ENCODE measurements around the gene ARL6IP6. TPM values are rescaled to one million over a fixed set of nuclear protein-coding genes. Genes with fewer than 3 reads are reported as not detected.

The ARL6IP6 gene
- total RNA-seq, 2 donors from 2014 or later = 7.3 to 13.4 TPM

GRCh38 chr2:152683400-152683799, 35.0 kb upstream of the ARL6IP6 start:
- Histone ChIP-seq H3K4me3 (no peak overlapping the region), H3K9me3 (no peaks in the 10 kb centered on the region), H3K27ac (no peak overlapping the region), H3K27me3 (replicated peaks; ENCODE audit: insufficient read depth) (no peaks in the 10 kb centered on the region), H3K4me1 (ENCODE audit: control insufficient read depth in 1 of 2, low read depth in 2 of 2) (peaks cover 0 to 3% of the 10 kb centered on the region in 2 donors), H3K36me3 (peaks cover 16% of the 10 kb centered on the region)
- ATAC-seq (ENCODE audit: insufficient number of reproducible peaks, low FRiP score, low read depth) = no peak
- no peak for TF ChIP-seq CTCF (IDR thresholded peaks at IDR 0.05)
- DNase-seq (ENCODE audit: low spot score) = no peak

- Histone ChIP-seq H3K36me3 (no peaks in the 10 kb centered on the region), H3K27ac (no peak overlapping the region), H3K4me3 (no peak overlapping the region), H3K27me3 (replicated peaks; ENCODE audit: insufficient read depth) (no peaks in the 10 kb centered on the region), H3K4me1 (ENCODE audit: control insufficient read depth in 1 of 2, low read depth in 2 of 2) (peaks cover 3 to 6% of the 10 kb centered on the region in 2 donors), H3K9me3 (no peaks in the 10 kb centered on the region)
- DNase-seq (ENCODE audit: low spot score) (no peak), ATAC-seq (ENCODE audit: insufficient number of reproducible peaks, low FRiP score, low read depth) (no peak)
- no peak for TF ChIP-seq CTCF (IDR thresholded peaks at IDR 0.05)
Observed at GRCh38 chr2:152686321-152686720, 32.1 kb upstream of the ARL6IP6 start.

GRCh38 chr2:152693033-152693432, 25.4 kb upstream of the ARL6IP6 start:
- Histone ChIP-seq H3K4me1 (ENCODE audit: control insufficient read depth in 1 of 2, low read depth in 2 of 2) (peaks cover 4 to 11% of the 10 kb centered on the region in 2 donors), H3K4me3 (no peak overlapping the region), H3K27ac (no peak overlapping the region), H3K27me3 (replicated peaks; ENCODE audit: insufficient read depth) (no peaks in the 10 kb centered on the region), H3K9me3 (no peaks in the 10 kb centered on the region), H3K36me3 (no peaks in the 10 kb centered on the region)
- DNase-seq (ENCODE audit: low spot score) = no peak
- ATAC-seq (ENCODE audit: insufficient number of reproducible peaks, low FRiP score, low read depth) = peak; percentile 11
- no peak for TF ChIP-seq CTCF (IDR thresholded peaks at IDR 0.05)

GRCh38 chr2:152694161-152694661, 24.2 kb upstream of the ARL6IP6 start:
- Histone ChIP-seq H3K27me3 (replicated peaks; ENCODE audit: insufficient read depth) (no peaks in the 10 kb centered on the region), H3K27ac (peak overlapping the region in 1 of 2 donors; percentile 40), H3K36me3 (no peaks in the 10 kb centered on the region), H3K4me1 (ENCODE audit: control insufficient read depth in 1 of 2, low read depth in 2 of 2) (peaks cover 4 to 5% of the 10 kb centered on the region in 2 donors), H3K9me3 (no peaks in the 10 kb centered on the region), H3K4me3 (peak overlapping the region; percentile 51)
- no peak for TF ChIP-seq CTCF (IDR thresholded peaks at IDR 0.05)
- no peak for ATAC-seq (ENCODE audit: insufficient number of reproducible peaks, low FRiP score, low read depth)
- DNase-seq (ENCODE audit: low spot score) = no peak

- no peak overlapping the region for H3K4me3 ChIP-seq
- no peak for ATAC-seq (ENCODE audit: insufficient number of reproducible peaks, low FRiP score, low read depth)
Observed at GRCh38 chr2:152695763-152696162, 22.7 kb upstream of the ARL6IP6 start.

More at GRCh38 chr2:152695763-152696162, 22.7 kb upstream of the ARL6IP6 start:
- DNase-seq (ENCODE audit: low spot score) = no peak
- no peak overlapping the region for H3K27ac ChIP-seq
- no peak for TF ChIP-seq CTCF (IDR thresholded peaks at IDR 0.05)
- H3K36me3 ChIP-seq = no peaks in the 10 kb centered on the region
- H3K4me1 ChIP-seq (ENCODE audit: control insufficient read depth in 1 of 2, low read depth in 2 of 2) = peaks cover 4 to 5% of the 10 kb centered on the region in 2 donors
- H3K9me3 ChIP-seq = no peaks in the 10 kb centered on the region
- no peaks in the 10 kb centered on the region for H3K27me3 ChIP-seq (replicated peaks; ENCODE audit: insufficient read depth)

Data from thoracic aorta (tissue), 2 donors.